Measurements from ENCODE around the gene DPYD.
"Not testable (repeated sequence)": the region's sequence is repeated elsewhere in the genome, so short reads cannot be mapped to it uniquely, and the experiment has no call there.

The DPYD gene

DNA sequence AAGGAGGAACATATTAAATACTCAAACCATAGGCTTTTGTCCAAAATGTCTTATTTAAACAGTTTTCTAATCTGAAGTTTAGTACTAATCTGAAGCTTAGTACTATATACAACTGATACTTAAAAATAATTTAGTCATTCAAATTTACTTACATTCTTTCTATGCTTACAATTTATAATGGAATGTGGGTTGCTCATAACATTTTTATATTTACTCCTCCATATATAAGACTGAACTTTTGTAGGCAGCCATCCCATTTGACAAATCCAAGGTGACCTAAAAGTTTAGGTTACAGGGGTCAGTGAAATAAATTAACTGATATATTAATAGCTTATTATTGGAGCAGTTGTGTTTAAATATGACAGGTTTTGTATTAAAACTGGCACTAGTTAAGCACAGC lies 570.6 kb downstream of the DPYD start:
- DNase-seq, result no peak

DNA sequence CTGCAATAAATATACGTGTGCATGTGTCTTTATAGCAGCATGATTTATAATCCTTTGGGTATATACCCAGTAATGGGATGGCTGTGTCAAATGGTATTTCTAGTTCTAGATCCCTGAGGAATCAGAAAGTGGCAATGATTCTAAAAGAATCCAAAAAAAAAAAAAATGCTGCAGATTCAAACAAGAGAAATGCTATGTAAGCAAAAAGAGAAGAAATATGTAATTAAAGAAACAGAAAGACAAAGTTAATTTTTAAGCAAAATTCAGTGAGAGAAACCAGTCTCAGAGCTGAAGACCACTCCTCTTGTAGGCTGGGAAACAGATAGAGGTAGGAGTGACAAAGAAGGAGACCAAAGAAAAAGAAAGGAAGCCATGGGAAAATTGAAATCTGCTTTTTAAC lies 571.0 kb downstream of the DPYD start:
- not testable (repeated sequence) for DNase-seq

DNA sequence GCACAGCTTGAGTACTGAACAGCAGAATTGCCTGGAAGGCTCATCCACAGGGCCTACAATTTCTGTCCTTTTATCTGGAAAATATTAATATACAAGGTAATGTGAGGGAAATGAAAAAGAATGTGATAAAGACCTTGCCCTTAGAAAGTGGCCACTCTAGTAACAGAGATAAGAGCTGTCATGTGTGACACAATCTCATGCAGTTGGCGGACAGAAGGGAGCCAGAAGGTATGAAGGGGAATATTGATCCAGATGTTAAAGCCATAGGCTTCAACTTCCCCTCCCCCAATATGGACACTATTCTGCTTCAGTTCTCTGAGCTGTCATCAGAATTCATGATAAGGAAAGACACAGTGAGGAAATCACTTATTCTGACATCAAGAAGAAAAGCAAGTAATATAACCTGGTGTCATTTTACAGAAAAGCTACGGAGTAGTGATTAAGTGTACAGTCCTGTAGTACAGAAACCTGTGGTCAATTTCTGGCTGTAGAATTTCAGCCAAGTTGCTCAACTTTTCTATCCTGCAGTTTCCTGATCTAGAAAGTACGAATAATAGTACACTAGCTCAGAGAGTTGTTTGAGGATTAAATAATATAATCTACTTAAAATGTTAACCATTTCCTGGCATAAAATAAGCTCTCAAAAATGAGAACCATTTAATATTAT lies 572.1 kb downstream of the DPYD start:
- DNase-seq, result no peak

DNA sequence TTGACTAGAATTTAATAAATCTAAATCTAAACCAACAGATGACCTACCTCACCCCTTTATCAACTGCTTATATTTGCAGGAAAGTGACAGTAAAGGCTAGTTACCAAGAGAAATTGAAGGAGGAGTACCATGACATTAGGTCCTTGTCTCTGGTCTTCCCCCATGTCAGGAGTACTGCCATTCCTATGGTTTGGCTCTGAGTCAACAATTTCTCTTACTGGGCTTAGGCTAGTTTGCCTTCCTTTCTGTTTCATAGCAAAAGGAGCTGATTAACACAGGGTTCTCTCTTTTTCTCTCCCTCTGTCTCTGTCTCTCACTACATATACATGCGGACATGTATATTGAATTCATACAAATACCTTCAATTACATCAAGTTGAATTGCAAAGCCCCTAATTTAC lies 579.9 kb downstream of the DPYD start:
- no peak for DNase-seq

DNA sequence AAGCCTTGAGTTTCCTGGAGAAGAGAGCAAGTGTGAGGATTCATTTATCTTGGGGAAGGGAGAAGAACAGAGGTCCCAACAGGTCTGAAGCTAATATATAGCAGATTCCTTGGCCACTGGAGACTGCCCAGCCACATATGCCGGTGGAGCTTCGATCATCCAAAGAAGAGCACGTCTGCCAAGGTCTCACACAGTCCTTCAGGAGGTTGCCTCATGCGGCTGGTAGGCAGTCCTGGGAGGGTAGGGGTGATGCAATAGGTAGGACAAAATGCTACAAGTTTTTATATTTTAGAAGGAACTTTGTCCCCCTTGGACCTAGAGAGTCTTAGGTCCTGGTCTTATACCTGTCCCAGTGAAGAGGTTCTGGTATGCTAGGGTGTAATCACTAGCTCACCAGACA lies 582.5 kb downstream of the DPYD start:
- no peak for DNase-seq

DNA sequence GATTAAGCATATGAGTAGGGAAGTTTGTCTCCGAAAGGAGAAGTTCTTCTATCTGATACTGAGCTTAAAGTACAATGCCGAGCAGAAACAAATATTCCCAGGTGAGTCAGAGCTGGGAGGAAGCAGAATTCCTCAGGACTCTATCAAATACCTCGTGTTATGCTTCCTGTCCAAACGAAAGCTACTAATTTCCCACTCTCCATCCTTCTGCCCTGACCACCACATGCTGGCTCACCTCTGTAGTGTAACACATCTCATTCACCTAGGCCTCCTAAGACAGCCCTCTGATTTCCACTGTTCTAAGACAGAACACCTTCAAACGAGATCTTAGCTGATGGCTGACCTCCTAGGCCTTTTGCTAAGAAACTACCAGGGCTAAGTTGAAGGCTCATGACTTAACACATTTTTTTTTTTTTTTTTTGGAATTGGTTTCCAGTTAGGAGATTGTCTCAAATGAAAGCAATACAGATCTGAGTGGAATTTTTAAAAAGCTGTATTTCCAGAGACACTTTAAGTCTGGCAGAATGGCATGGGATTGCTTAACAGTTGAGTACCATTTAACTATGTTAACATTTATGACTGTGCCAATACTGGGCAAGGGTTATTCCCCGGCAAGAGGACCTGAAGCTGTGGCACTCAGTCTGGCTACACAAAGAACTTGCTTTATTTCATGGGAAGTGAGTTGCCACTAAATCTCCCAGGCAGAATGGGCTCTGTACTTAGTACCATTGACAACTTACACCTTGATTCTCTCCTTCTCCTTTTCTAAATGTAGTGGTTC lies 583.4 kb downstream of the DPYD start:
- no peak for DNase-seq

DNA sequence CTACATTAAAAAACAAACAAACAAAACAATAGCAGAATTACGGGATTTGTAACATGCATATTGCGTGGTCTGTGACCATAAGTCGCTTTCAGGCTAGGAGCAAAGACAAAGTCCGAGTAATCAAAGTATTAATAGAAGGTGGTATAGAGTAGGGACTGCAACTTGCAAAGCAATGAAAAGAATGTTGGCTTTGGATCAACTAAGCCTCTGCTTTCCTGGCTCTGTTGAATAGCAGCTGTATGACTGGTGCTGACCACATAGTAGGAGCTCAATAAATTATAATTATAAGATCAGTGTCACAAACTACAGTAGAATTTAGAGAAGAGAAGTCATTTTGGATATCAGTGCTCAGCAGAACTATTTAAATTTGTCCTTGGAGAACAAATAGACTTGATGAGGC lies 586.4 kb downstream of the DPYD start:
- no peak for DNase-seq

DNA sequence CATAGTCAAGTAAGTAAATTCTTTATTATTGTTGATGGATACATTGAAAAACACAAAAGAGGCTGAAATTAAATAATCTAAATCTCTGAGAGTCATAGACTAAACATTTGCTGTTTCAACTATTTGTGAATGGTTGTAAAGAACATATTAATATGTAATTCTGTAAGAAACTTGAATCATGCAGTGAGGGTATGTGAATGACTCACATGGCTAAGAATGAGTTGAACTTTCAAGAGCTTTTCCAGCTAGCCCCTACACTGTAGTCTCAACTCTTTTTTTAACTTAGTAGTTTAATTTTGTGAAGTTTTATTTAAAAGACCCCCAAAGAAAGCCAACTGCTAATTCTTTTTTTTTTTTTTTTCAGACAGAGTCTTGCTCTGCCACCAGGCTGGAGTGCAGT lies 588.1 kb downstream of the DPYD start:
- DNase-seq, result no peak

DNA sequence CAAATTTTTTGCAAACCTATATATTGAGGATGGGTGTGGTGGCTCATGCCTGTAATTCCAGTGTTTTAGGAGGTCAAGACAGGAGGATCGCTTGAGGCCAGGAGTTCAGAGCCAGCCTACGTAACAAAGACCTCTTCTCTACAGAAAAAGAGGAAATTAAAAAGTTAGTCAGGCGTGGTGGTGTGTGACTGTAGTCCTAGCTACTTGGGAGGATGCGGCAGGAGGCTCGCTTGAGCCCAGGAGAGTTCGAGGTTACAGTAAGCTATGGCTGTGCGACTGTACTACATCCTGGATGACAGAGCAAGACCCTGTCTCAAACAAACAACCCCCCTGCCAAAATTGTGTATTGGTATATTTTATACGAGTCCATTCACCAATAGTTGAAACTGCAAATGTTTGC lies 589.7 kb downstream of the DPYD start:
- no peak for DNase-seq

DNA sequence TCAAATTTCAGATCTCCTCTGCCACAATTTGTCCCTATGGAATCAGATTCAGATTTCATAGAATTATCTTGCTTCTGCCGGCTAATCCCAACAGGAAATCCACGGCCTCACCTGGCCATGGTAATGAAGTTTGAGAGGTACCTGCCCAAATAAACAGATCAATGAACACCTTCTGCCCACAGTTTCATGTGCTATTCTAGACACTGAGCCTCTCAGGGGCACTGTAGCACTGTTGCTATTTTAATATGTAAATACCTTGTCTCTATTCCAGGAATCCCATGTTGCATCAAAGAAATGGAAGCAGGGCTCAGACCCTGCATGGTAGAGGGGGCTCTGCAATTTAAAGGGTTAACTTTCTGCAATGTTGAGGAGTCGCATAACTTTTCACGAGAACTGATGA lies 606.1 kb downstream of the DPYD start:
- no peak for DNase-seq

DNA sequence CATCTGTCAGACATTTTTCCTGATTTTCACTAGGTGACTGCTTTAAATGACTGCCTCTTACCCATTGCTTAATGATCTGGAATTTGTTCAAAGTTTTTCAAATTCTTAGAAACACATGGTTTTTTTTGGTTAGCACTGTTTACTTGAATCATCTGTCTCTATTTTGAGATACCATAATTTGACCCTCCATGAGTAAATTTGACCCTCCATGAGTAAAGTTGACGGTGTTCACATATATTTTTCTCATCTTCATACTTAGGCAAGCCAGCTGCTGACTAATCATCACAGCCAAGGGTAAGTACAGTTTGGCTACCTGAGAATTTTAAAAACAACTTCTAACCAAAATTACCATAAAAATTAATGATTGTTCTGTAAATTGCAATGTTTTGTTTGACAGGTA lies 612.7 kb downstream of the DPYD start:
- DNase-seq, result no peak

DNA sequence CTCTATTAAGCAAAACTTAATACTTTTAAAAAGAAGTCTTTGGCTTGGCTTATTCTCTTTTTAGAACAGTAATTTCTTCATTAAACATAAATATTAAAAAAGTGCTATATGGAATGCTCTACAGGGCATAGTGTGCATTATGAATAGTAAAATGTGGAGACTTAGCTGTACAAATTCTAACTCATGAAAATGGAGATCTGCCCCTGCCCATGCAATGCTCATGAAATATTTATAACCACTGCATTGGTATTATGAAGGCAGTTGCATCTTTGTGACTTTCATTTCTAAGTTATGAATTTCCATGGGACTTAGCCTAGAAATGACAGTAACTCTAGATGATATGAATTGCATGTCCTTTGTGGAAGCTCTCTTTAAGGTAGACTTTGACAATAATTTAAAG lies 613.3 kb downstream of the DPYD start:
- DNase-seq, result no peak

DNA sequence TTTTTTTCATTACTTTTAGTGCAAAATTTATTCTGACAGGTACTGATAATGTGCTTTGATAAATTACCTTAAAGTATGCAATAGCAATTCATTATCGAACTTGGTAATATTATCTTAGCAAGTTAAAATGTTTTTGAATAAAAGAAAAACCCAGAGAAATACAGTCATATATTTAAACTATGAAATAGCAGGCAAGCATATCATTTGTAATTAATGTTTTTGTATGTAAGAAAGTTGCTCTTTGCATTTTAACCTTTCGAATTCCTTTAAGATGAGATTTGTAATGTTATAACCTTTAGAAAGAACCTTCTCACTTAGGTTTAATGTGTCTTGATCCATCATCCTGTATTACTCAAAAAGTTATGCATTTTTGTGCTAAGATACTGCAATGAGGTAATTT lies 613.7 kb downstream of the DPYD start:
- DNase-seq, result no peak

DNA sequence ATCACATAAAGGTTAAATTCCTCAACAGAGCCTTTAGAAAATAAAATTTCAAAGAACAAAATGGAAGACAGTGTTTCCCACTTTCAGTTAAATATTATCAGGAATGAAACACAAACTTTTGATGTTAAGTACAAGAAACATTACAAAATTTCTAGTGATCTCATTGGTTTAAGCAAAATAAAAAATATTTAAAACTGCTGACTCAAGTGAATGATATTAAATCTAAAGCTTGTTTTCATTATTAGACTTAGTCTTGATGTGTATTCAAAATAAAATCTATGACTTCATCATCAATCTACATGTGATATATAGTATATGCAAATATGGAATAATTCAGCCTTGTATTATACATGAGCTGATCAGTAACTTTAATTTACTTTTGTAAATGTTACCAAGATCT lies 614.3 kb downstream of the DPYD start:
- DNase-seq, result no peak

DNA sequence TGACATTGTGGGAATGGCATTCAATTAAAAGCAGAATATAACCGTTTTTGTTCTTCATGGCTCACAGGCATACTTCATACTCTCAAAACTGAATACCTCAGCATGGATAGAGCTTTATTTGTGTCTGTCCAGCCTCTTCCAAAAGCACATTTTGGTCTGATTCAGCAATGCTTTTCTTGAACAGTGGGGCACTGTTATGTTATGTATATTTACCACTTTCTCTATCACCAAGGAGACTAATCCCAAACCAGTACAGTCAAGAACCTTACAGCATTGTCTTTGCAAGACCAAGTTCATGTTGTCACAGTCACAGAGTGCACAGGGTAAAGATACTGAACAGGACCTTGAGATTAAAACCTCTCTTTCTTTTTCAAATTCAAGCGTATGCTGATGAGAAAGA lies 616.5 kb downstream of the DPYD start:
- no peak for DNase-seq

DNA sequence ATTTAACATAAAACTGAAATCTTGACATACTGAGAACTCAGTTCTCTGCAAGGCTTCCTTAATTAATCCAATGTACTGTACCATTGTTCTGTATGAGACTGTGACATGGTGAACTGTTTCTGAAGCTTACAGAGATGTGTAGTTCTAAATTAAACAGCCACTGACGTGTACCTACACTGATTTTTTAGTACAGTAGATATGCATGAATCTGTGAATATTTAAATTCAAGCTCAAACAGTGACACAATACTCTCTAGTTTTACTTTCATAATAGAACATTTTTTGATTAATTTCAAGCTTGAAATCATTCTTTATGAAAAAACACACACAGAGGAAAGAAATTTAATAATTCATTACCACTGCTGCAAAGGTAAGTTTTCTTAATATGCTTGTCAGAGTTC lies 621.9 kb downstream of the DPYD start:
- DNase-seq, result no peak

DNA sequence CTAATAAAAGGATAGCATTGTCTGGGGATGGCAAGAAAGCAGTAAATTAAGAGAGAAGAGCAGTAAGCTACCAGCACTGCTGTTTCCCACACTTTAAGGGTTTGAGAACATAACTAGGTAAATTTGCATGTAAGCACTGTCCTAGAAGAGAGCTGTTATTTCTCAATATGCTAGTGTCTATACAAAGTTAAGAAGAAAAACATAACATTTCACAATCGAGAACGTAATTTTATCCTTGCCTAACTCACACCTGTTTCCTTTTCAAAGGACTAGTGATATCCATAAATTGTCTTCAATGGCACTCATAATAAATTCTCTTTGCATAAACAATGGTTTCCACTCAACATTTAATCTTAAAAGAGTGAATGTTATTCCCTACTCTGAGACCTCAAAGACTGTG lies 623.2 kb downstream of the DPYD start:
- no peak for DNase-seq

DNA sequence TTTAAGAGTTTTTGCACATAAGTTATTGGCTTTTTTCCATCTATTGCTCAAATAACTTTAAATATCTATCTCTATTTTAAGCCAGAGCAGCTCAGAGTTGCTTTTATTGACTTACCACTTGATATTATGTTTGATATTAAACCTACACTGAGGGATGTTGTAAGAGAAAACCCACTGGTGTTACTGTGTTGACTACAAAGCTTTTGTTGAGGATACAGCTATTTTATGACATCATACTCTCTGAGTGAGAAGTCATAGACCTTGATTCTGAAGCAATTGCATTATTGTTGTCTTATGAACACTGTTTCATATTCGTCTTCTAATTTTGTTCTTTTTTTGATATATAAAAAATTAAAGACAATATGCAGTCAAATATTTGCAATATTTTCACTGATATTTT lies 638.9 kb downstream of the DPYD start:
- no peak for DNase-seq

DNA sequence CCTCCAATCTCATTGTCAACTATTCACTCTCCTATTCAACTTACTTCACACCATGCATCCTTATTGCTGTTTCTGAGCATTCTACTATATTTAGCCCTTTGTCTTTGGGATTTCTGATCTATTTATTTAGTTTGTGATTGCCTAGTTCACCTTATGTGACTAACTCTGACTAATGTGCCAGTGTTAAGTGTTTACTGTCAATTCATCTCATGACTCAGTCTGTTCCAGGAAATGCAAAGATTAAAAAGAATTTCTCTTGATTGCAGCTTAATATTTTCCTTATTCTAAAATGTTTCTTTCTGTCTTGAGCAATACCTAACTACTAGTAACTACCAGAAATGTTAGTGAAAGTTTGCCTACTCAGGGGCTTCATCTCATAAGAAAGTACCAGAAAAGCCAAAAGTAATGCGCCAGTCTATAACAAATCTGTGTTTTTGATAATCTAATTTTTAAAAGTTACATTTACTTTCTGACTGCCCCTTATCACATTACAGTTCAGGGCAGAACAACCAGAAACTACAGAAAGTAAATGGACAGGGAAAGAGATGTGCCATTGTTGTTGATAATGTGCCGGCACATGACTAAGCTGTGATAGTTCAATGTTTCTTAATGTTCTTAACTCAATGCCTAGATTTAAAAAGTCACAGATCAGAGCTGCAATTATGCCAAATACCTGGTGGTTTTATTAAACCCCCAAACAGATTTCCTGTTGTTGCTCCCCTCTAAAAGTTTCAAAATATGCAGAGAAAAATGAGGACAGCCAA lies 642.8 kb downstream of the DPYD start:
- DNase-seq, result no peak

DNA sequence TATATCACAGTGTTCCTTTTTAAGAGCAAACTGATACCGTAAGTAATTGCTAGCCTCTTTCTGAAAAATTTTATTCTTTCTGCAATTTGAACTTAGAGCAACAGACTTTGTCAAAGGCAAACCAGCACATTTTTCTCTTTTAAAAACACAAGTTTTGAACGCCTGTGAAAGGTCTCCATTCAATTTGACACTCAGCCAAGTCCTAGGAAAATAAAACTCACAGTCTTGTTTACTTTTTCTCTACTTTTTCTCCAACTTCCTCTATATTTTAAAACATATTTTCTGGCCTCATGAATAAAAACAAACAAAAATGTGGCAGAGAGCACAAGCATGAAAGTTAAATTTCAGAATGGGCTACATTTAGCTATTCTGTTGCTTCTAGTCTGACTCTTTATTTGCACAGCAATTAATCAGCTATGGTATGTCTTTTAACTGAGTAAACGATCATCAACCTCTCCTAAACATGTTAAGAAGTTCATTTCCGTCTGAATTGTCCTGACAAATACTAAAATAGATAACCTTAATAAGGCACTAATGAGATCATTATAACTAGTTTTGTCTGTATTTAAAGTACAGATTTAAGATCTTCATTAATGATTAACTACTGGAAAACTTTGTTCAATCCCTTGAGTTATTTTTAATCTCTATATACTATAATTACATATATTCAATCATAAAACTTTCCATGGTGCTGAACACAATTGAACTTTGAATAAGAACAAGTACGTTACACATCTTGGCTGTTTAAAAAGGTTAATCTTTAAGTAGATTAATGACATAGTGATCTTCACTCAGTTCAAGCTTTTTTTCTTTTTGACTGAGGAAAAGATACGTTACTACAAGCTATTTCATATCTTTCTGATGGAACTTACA lies 648.7 kb downstream of the DPYD start:
- DNase-seq, result no peak

DNA sequence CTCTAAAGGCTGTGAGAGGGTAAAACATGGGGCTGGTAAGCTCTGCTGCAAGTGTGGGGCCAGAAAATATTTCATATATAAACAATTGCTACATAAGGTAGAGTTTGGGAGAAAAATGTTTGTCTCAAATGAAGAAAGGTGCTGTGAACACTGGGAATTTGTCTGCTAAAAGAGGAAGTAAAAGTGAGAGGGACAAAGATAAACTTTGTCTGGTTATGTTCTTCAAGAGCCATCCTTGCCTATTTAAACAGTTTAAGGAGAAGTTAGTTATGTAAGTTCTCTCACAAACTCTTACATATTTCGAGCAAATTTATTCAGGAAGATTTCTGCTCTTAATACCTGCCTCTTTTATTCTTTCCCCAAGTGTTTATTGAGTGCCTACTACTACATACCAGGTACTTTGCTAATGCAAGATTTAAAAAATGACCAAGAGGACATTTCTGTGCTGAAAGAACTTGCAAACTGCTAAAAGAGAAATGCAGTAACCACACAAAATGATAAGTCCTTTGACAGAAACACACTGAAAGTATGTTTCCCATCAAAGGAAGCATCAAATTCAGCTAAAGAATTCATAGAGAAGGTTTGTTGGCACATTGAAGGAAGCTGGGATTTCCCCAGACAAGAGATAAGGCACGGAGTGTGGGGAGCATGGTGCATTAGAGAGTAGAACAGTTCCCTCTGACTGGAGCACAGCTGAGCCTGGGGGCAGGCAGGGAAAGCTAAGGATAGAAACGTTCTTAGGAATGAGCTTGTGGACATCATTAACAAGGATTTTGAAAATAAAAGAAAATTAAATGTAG lies 650.1 kb downstream of the DPYD start:
- peak; percentile 26 to 34 for DNase-seq

DNA sequence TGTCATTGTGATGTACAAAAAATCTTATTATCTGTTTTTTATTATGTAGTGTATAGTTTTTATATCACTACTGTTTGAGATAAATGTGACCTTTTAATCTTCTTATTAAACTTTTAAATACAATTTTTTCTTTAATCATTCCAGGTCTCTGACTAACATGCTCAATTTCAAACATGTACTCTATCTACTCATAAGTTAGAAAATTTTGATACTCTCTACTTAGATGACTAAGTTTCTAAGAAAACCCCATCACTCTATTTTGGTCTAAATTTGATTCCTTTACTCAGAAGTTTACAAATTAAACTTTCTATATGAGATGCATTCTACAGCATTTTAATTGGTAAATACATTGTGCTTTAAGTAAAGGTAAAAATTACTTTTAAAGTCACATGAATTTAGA lies 655.2 kb downstream of the DPYD start:
- DNase-seq, result no peak

Data from Kasumi-1 (cell line).